ENCODE measurements around the gene HOXA9.

The HOXA9 gene

GRCh38 chr7:27212497-27213432, 47.4 kb upstream of the HOXA9 start:
- Histone ChIP-seq H2AFZ (ENCODE audit: low read depth, low read length) (no peak overlapping the region), H2BK12ac (ENCODE audit: low read length in 2 of 2) (no peak overlapping the region), H4K91ac (ENCODE audit: low read length) (no peak overlapping the region), H3K4me2 (ENCODE audit: low read length, poor library complexity, severe bottlenecking) (peak overlapping the region; percentile 40), H3K36me3 (ENCODE audit: control insufficient read depth in 1 of 2, insufficient read depth in 2 of 2, low read depth in 1 of 2, low read length in 2 of 2) (no peaks in the 10 kb centered on the region), H3K23ac (ENCODE audit: low read length in 2 of 2) (peak overlapping the region in 1 of 2 experiments; percentile 19), H3K27me3 (ENCODE audit: control insufficient read depth in 1 of 2, insufficient read depth in 1 of 2, low read length in 2 of 2) (peaks cover 82 to 97% of the 10 kb centered on the region in 2 experiments), H2BK5ac (ENCODE audit: low read depth, low read length, poor library complexity, severe bottlenecking) (no peak overlapping the region), H4K8ac (ENCODE audit: low read length) (no peak overlapping the region), H2BK120ac (ENCODE audit: low read depth, low read length) (no peak overlapping the region), H2BK15ac (ENCODE audit: low read depth, poor library complexity, severe bottlenecking) (no peak overlapping the region), H3K9me3 (ENCODE audit: control insufficient read depth, low read length) (no peaks in the 10 kb centered on the region), H3K9ac (ENCODE audit: low read length) (no peak overlapping the region), H3K18ac (ENCODE audit: low read depth in 1 of 2, low read length in 2 of 2) (no peak overlapping the region), H3K27ac (ENCODE audit: low read length, poor library complexity, severe bottlenecking) (no peak overlapping the region), H3K4ac (ENCODE audit: low read depth in 1 of 2, low read length in 2 of 2) (no peak overlapping the region), H3K79me1 (replicated peaks; ENCODE audit: low read length, poor library complexity, severe bottlenecking) (no peaks in the 10 kb centered on the region), H3K4me3 (ENCODE audit: insufficient read depth in 1 of 2, low read depth in 1 of 2, low read length in 2 of 2) (no peak overlapping the region), H3K14ac (ENCODE audit: low read length in 2 of 2) (no peak overlapping the region), H2AK5ac (ENCODE audit: low read length, severe bottlenecking) (no peak overlapping the region), H3K4me1 (ENCODE audit: control insufficient read depth, insufficient read depth, low read depth, low read length) (peaks cover 16% of the 10 kb centered on the region)
- no peak for DNase-seq
- 31% methylated on average over 40 of the region's 52 CpGs for WGBS

GRCh38 chr7:27211764-27212204, 46.4 kb upstream of the HOXA9 start:
- peaks cover 16% of the 10 kb centered on the region for H3K4me1 ChIP-seq (ENCODE audit: control insufficient read depth, insufficient read depth, low read depth, low read length)

GRCh38 chr7:27211084-27211446, 45.7 kb upstream of the HOXA9 start:
- no peak overlapping the region for H3K4me3 ChIP-seq (ENCODE audit: insufficient read depth in 1 of 2, low read depth in 1 of 2, low read length in 2 of 2)
- H2AK5ac ChIP-seq (ENCODE audit: low read length, severe bottlenecking), result no peak overlapping the region
- H3K79me1 ChIP-seq (replicated peaks; ENCODE audit: low read length, poor library complexity, severe bottlenecking), result no peaks in the 10 kb centered on the region
- H3K23ac ChIP-seq (ENCODE audit: low read length in 2 of 2), result no peak overlapping the region
- no peak overlapping the region for H2BK15ac ChIP-seq (ENCODE audit: low read depth, poor library complexity, severe bottlenecking)
- H3K9ac ChIP-seq (ENCODE audit: low read length), result no peak overlapping the region
- no peak overlapping the region for H3K14ac ChIP-seq (ENCODE audit: low read length in 2 of 2)
- H3K18ac ChIP-seq (ENCODE audit: low read depth in 1 of 2, low read length in 2 of 2), result no peak overlapping the region
- H2AFZ ChIP-seq (ENCODE audit: low read depth, low read length), result no peak overlapping the region
- no peaks in the 10 kb centered on the region for H3K36me3 ChIP-seq (ENCODE audit: control insufficient read depth in 1 of 2, insufficient read depth in 2 of 2, low read depth in 1 of 2, low read length in 2 of 2)
- H2BK5ac ChIP-seq (ENCODE audit: low read depth, low read length, poor library complexity, severe bottlenecking), result no peak overlapping the region
- H3K27ac ChIP-seq (ENCODE audit: low read length, poor library complexity, severe bottlenecking), result no peak overlapping the region
- H3K4ac ChIP-seq (ENCODE audit: low read depth in 1 of 2, low read length in 2 of 2), result no peak overlapping the region
- H3K4me1 ChIP-seq (ENCODE audit: control insufficient read depth, insufficient read depth, low read depth, low read length), result peaks cover 16% of the 10 kb centered on the region
- no peak overlapping the region for H4K91ac ChIP-seq (ENCODE audit: low read length)
- H3K27me3 ChIP-seq (ENCODE audit: control insufficient read depth in 1 of 2, insufficient read depth in 1 of 2, low read length in 2 of 2), result peaks cover 86 to 95% of the 10 kb centered on the region in 2 experiments
- DNase-seq, result no peak
- WGBS, result 98% methylated on average over 1 of the region's 1 CpG
- H4K8ac ChIP-seq (ENCODE audit: low read length), result no peak overlapping the region
- H2BK120ac ChIP-seq (ENCODE audit: low read depth, low read length), result no peak overlapping the region
- no peaks in the 10 kb centered on the region for H3K9me3 ChIP-seq (ENCODE audit: control insufficient read depth, low read length)
- H3K4me2 ChIP-seq (ENCODE audit: low read length, poor library complexity, severe bottlenecking), result no peak overlapping the region
- H2BK12ac ChIP-seq (ENCODE audit: low read length in 2 of 2), result no peak overlapping the region

More at GRCh38 chr7:27211764-27212204, 46.4 kb upstream of the HOXA9 start:
- H4K91ac ChIP-seq (ENCODE audit: low read length), result no peak overlapping the region
- H3K27ac ChIP-seq (ENCODE audit: low read length, poor library complexity, severe bottlenecking), result no peak overlapping the region
- H3K79me1 ChIP-seq (replicated peaks; ENCODE audit: low read length, poor library complexity, severe bottlenecking), result no peaks in the 10 kb centered on the region
- no peaks in the 10 kb centered on the region for H3K9me3 ChIP-seq (ENCODE audit: control insufficient read depth, low read length)
- no peak overlapping the region for H3K4me3 ChIP-seq (ENCODE audit: insufficient read depth in 1 of 2, low read depth in 1 of 2, low read length in 2 of 2)
- no peak overlapping the region for H3K18ac ChIP-seq (ENCODE audit: low read depth in 1 of 2, low read length in 2 of 2)
- no peak overlapping the region for H2BK5ac ChIP-seq (ENCODE audit: low read depth, low read length, poor library complexity, severe bottlenecking)
- no peak overlapping the region for H3K9ac ChIP-seq (ENCODE audit: low read length)
- no peak for DNase-seq
- peaks cover 86 to 96% of the 10 kb centered on the region in 2 experiments for H3K27me3 ChIP-seq (ENCODE audit: control insufficient read depth in 1 of 2, insufficient read depth in 1 of 2, low read length in 2 of 2)
- no peak overlapping the region for H3K4me2 ChIP-seq (ENCODE audit: low read length, poor library complexity, severe bottlenecking)
- H2AFZ ChIP-seq (ENCODE audit: low read depth, low read length), result no peak overlapping the region
- no peaks in the 10 kb centered on the region for H3K36me3 ChIP-seq (ENCODE audit: control insufficient read depth in 1 of 2, insufficient read depth in 2 of 2, low read depth in 1 of 2, low read length in 2 of 2)
- H2AK5ac ChIP-seq (ENCODE audit: low read length, severe bottlenecking), result no peak overlapping the region
- H4K8ac ChIP-seq (ENCODE audit: low read length), result no peak overlapping the region
- H3K23ac ChIP-seq (ENCODE audit: low read length in 2 of 2), result no peak overlapping the region
- no peak overlapping the region for H3K4ac ChIP-seq (ENCODE audit: low read depth in 1 of 2, low read length in 2 of 2)
- no peak overlapping the region for H2BK12ac ChIP-seq (ENCODE audit: low read length in 2 of 2)
- no peak overlapping the region for H2BK120ac ChIP-seq (ENCODE audit: low read depth, low read length)
- WGBS, result 43% methylated on average over 3 of the region's 3 CpGs
- no peak overlapping the region for H3K14ac ChIP-seq (ENCODE audit: low read length in 2 of 2)
- H2BK15ac ChIP-seq (ENCODE audit: low read depth, poor library complexity, severe bottlenecking), result no peak overlapping the region

GRCh38 chr7:27210441-27211083, 45.2 kb upstream of the HOXA9 start:
- H2BK5ac ChIP-seq (ENCODE audit: low read depth, low read length, poor library complexity, severe bottlenecking), result no peak overlapping the region
- peaks cover 87 to 95% of the 10 kb centered on the region in 2 experiments for H3K27me3 ChIP-seq (ENCODE audit: control insufficient read depth in 1 of 2, insufficient read depth in 1 of 2, low read length in 2 of 2)
- H2BK15ac ChIP-seq (ENCODE audit: low read depth, poor library complexity, severe bottlenecking), result no peak overlapping the region
- H3K27ac ChIP-seq (ENCODE audit: low read length, poor library complexity, severe bottlenecking), result no peak overlapping the region
- H3K79me1 ChIP-seq (replicated peaks; ENCODE audit: low read length, poor library complexity, severe bottlenecking), result no peaks in the 10 kb centered on the region
- H2BK120ac ChIP-seq (ENCODE audit: low read depth, low read length), result no peak overlapping the region
- peak overlapping the region; percentile 59 for H3K9ac ChIP-seq (ENCODE audit: low read length)
- no peak overlapping the region for H2BK12ac ChIP-seq (ENCODE audit: low read length in 2 of 2)
- peak overlapping the region; percentile 67 for H3K4me2 ChIP-seq (ENCODE audit: low read length, poor library complexity, severe bottlenecking)
- no peak overlapping the region for H3K4ac ChIP-seq (ENCODE audit: low read depth in 1 of 2, low read length in 2 of 2)
- no peak overlapping the region for H3K18ac ChIP-seq (ENCODE audit: low read depth in 1 of 2, low read length in 2 of 2)
- H4K8ac ChIP-seq (ENCODE audit: low read length), result no peak overlapping the region
- no peak overlapping the region for H3K23ac ChIP-seq (ENCODE audit: low read length in 2 of 2)
- H3K14ac ChIP-seq (ENCODE audit: low read length in 2 of 2), result no peak overlapping the region
- peak; percentile 45 for DNase-seq
- peak overlapping the region in 1 of 2 experiments; percentile 72 for H3K4me3 ChIP-seq (ENCODE audit: insufficient read depth in 1 of 2, low read depth in 1 of 2, low read length in 2 of 2)
- no peaks in the 10 kb centered on the region for H3K9me3 ChIP-seq (ENCODE audit: control insufficient read depth, low read length)
- no peak overlapping the region for H4K91ac ChIP-seq (ENCODE audit: low read length)
- 19% methylated on average over 32 of the region's 32 CpGs for WGBS
- H2AFZ ChIP-seq (ENCODE audit: low read depth, low read length), result no peak overlapping the region
- peaks cover 20% of the 10 kb centered on the region for H3K4me1 ChIP-seq (ENCODE audit: control insufficient read depth, insufficient read depth, low read depth, low read length)
- no peaks in the 10 kb centered on the region for H3K36me3 ChIP-seq (ENCODE audit: control insufficient read depth in 1 of 2, insufficient read depth in 2 of 2, low read depth in 1 of 2, low read length in 2 of 2)
- H2AK5ac ChIP-seq (ENCODE audit: low read length, severe bottlenecking), result no peak overlapping the region
